IMR-90 (cell line): ENCODE data around the gene ARHGEF26. TPM values are rescaled to one million over a fixed set of nuclear protein-coding genes. Genes with fewer than 3 reads are reported as not detected.

Experiments
- ATAC-seq: fragments of 200-7000 bp; cut with Tn5 transposase; 2 replicates; pipeline ENCODE4 v1.9.1; 2020; ENCODE audit warnings: low read depth, mild to moderate bottlenecking, moderate library complexity
- BruUV-seq: library from RNA; stranded (reverse); fragments of 400-500 nt; replicated peaks from 2 replicates; lab custom pipeline; 2021; lab: Mats Ljungman, UMichigan
- CTCF ChIA-PET: fragments of 300-600 bp; formaldehyde crosslinking; extraction: SDS; loops from one replicate; lab custom pipeline; 2021; ENCODE audit warnings: antibody characterized with exemption; lab: Yijun Ruan, JAX
- POLR2A ChIA-PET: fragments of 300-600 bp; sonication (Branson Sonifier 250); formaldehyde crosslinking; loops from one replicate; lab custom pipeline; 2022; ENCODE audit warnings: antibody characterized with exemption; ENCODE audit not compliant: unreplicated experiment; lab: Charles Lee
- DNase-seq: peaks from one replicate; pipeline ENCODE4 v3.0.0; 2013
- H2AFZ ChIP-seq: replicated peaks from 2 replicates; pipeline ENCODE3; 2013; ENCODE audit warnings: low read length, mild to moderate bottlenecking; ENCODE audit not compliant: poor library complexity
- H2AK5ac ChIP-seq: 2 replicates; pipeline ENCODE4 v1.6.1; 2013; ENCODE audit warnings: low read depth, low read length, inconsistent platforms
- H2AK9ac ChIP-seq: replicated peaks from 2 replicates; pipeline ENCODE3; 2013; ENCODE audit warnings: mild to moderate bottlenecking, low read depth, low read length, moderate library complexity; ENCODE audit not compliant: poor library complexity
- H2BK120ac ChIP-seq: 2 replicates; pipeline ENCODE4 v1.6.1; 2013; ENCODE audit warnings: low read depth, low read length, inconsistent platforms
- H2BK15ac ChIP-seq: 3 replicates; pipeline ENCODE4 v1.6.1; 2013; ENCODE audit warnings: low read depth, low read length, inconsistent platforms
- H2BK20ac ChIP-seq: 2 replicates; pipeline ENCODE4 v1.6.1; 2013; ENCODE audit warnings: low read depth, mild to moderate bottlenecking, inconsistent platforms, low read length, moderate library complexity
- H2BK5ac ChIP-seq: 2 replicates; pipeline ENCODE4 v1.6.1; 2013; ENCODE audit warnings: mild to moderate bottlenecking, low read depth, low read length, inconsistent platforms; ENCODE audit not compliant: poor library complexity, severe bottlenecking
- H3K14ac ChIP-seq: replicated peaks from 2 replicates; pipeline ENCODE4 v1.6.1; 2013; ENCODE audit warnings: low read depth, low read length, inconsistent platforms
- H3K18ac ChIP-seq: 2 replicates; pipeline ENCODE4 v1.6.1; 2013; ENCODE audit warnings: low read depth, low read length, control low read depth
- H3K23ac ChIP-seq: 2 replicates; pipeline ENCODE4 v1.6.1; 2013; ENCODE audit warnings: low read depth, low read length, inconsistent platforms
- H3K27ac ChIP-seq: 2 replicates; pipeline ENCODE4 v1.5.1; 2013; ENCODE audit warnings: mild to moderate bottlenecking, control low read depth, low read length; ENCODE audit not compliant: insufficient read depth
- H3K27me3 ChIP-seq: 2 replicates; pipeline ENCODE4 v1.6.1; 2013; ENCODE audit warnings: low read length; ENCODE audit not compliant: control insufficient read depth, insufficient read depth
- H3K36me3 ChIP-seq: 2 replicates; pipeline ENCODE4 v1.6.1; 2013; ENCODE audit warnings: low read length, mixed read lengths; ENCODE audit not compliant: control insufficient read depth, insufficient read depth
- H3K4ac ChIP-seq: 2 replicates; pipeline ENCODE4 v1.6.1; 2013; ENCODE audit warnings: low read depth, low read length, inconsistent platforms
- H3K4me1 ChIP-seq: 2 replicates; pipeline ENCODE4 v1.6.1; 2013; ENCODE audit warnings: low read length, mixed read lengths; ENCODE audit not compliant: control insufficient read depth, insufficient read depth
- H3K4me2 ChIP-seq: 2 replicates; pipeline ENCODE4 v1.6.1; 2013; ENCODE audit warnings: low read depth, mild to moderate bottlenecking, control low read depth, low read length, moderate library complexity
- H3K4me3 ChIP-seq: 2 replicates; pipeline ENCODE4 v1.5.1; 2013; ENCODE audit warnings: low read depth, mild to moderate bottlenecking, control low read depth, low read length, moderate library complexity; ENCODE audit not compliant: insufficient read depth
- H3K56ac ChIP-seq: 2 replicates; pipeline ENCODE4 v1.6.1; 2013; ENCODE audit warnings: low read length, inconsistent platforms; ENCODE audit not compliant: insufficient read depth; ENCODE audit errors: extremely low read depth
- H3K79me1 ChIP-seq, 2 experiments: 2 replicates each; pipeline ENCODE4 v1.6.1; 2013; ENCODE audit warnings: low read length in 2 of 2, inconsistent platforms in 1 of 2, low read depth in 1 of 2
- H3K9ac ChIP-seq: 2 replicates; pipeline ENCODE4 v1.6.1; 2013; ENCODE audit warnings: low read depth, low read length, control low read depth
- H3K9me1 ChIP-seq: 2 replicates; pipeline ENCODE4 v1.6.1; 2013; ENCODE audit warnings: low read length, inconsistent platforms; ENCODE audit not compliant: insufficient read depth
- H3K9me3 ChIP-seq: 2 replicates; pipeline ENCODE4 v1.6.1; 2013; ENCODE audit warnings: low read length; ENCODE audit not compliant: control insufficient read depth, insufficient read depth
- H4K20me1 ChIP-seq: 2 replicates; pipeline ENCODE4 v1.6.1; 2013; ENCODE audit warnings: low read length, inconsistent platforms; ENCODE audit not compliant: insufficient read depth
- H4K5ac ChIP-seq: 2 replicates; pipeline ENCODE4 v1.6.1; 2013; ENCODE audit warnings: mild to moderate bottlenecking, low read depth, low read length, control low read depth
- H4K8ac ChIP-seq, 2 experiments: 2 replicates each; pipeline ENCODE4 v1.6.1; 2013; ENCODE audit warnings: low read depth in 2 of 2, low read length in 2 of 2, control low read depth in 1 of 2, inconsistent platforms in 1 of 2
- H4K91ac ChIP-seq: 2 replicates; pipeline ENCODE4 v1.6.1; 2013; ENCODE audit warnings: low read depth, low read length, inconsistent platforms; ENCODE audit not compliant: insufficient read depth
- BHLHE40 ChIP-seq: fragments of 150-350 bp; IDR thresholded peaks from 2 replicates; pipeline ENCODE4 v1.6.1; 2016; ENCODE audit warnings: mild to moderate bottlenecking, low read depth, low read length
- CEBPB ChIP-seq: IDR thresholded peaks from 2 replicates; pipeline ENCODE4 v1.6.1; 2012; ENCODE audit warnings: low read depth, low read length, improper control_type of control experiment
- ELK1 ChIP-seq: fragments of 150-350 bp; IDR thresholded peaks from 2 replicates; pipeline ENCODE4 v1.6.1; 2016; ENCODE audit warnings: low read depth, mild to moderate bottlenecking, low read length, moderate library complexity, borderline replicate concordance
- FOS ChIP-seq: fragments of 150-350 bp; IDR thresholded peaks from 2 replicates; pipeline ENCODE4 v1.6.1; 2016; ENCODE audit warnings: low read depth, low read length
- MAFK ChIP-seq: IDR thresholded peaks from 2 replicates; pipeline ENCODE4 v1.6.1; 2012; ENCODE audit warnings: low read depth, low read length, improper control_type of control experiment
- MXI1 ChIP-seq: IDR thresholded peaks from 2 replicates; pipeline ENCODE4 v1.6.1; 2012; ENCODE audit warnings: low read depth, mild to moderate bottlenecking, low read length, moderate library complexity, borderline replicate concordance
- NFE2L2 ChIP-seq: fragments of 150-350 bp; IDR thresholded peaks from 2 replicates; pipeline ENCODE4 v1.6.1; 2016; ENCODE audit warnings: low read depth, mild to moderate bottlenecking, low read length
- POLR2A ChIP-seq: IDR thresholded peaks from 2 replicates; pipeline ENCODE4 v1.6.1; 2012; ENCODE audit warnings: mild to moderate bottlenecking, low read depth, low read length
- RAD21 ChIP-seq: IDR thresholded peaks from 2 replicates; pipeline ENCODE4 v1.6.1; 2012; ENCODE audit warnings: low read length, improper control_type of control experiment
- RCOR1 ChIP-seq: IDR thresholded peaks from 2 replicates; pipeline ENCODE4 v1.6.1; 2012; ENCODE audit warnings: mild to moderate bottlenecking, low read length, improper control_type of control experiment; ENCODE audit not compliant: insufficient replicate concordance
- RFX5 ChIP-seq: IDR thresholded peaks from 2 replicates; pipeline ENCODE4 v1.8.0; 2012; ENCODE audit warnings: low read depth, mild to moderate bottlenecking, low read length, moderate library complexity
- SMC3 ChIP-seq: fragments of 150-350 bp; IDR thresholded peaks from 2 replicates; pipeline ENCODE4 v1.6.1; 2016; ENCODE audit warnings: low read depth, mild to moderate bottlenecking, antibody characterized with exemption, low read length, moderate library complexity
- WGBS, 2 experiments: methylation state at CpG; one replicate each; pipeline versions ENCODE4 v1.1.5 to v1.1.7; 2013; ENCODE audit warnings: missing lambda C conversion rate in 2 of 2; ENCODE audit not compliant: insufficient read length in 1 of 2; ENCODE audit errors: extremely low coverage in 2 of 2; 5-methylcytosine and 5-hydroxymethylcytosine counted together
- dilution Hi-C: fragments of 300-500 bp; cut with HindIII; formaldehyde crosslinking; loops from one replicate; pipeline ENCODE4 v1.14.3; 2018; ENCODE audit warnings: low sequenced_read_pairs; ENCODE audit not compliant: unreplicated experiment
- in situ Hi-C: fragments of 300-500 bp; cut with MboI; formaldehyde crosslinking; loops from 3 replicates; pipeline ENCODE4 v1.14.3; 2019; ENCODE audit warnings: low sequenced_read_pairs, inconsistent platforms, mixed read lengths
- intact Hi-C: fragments of 100-400 bp; cut with micrococcal nuclease; formaldehyde crosslinking; loops from 2 replicates; pipeline ENCODE4 v1.10.0; 2022
- polyA plus RNA-seq, 3 experiments: library from polyadenylated mRNA; depleted of rRNA; stranded (reverse); fragments of >200 nt; gene quantifications; 2 replicates each; pipeline ENCODE4 v1.2.3, GENCODE V29; 2012; ENCODE audit warnings: low replicate concordance in 1 of 3
- total RNA-seq: library from RNA; depleted of rRNA; stranded (reverse); fragments of >200 nt; gene quantifications from 2 replicates; pipeline ENCODE4 v1.2.3, GENCODE V29; 2012

The ARHGEF26 gene
- total and polyA plus RNA-seq, 2 of the 4 experiments (the other 2 are of a cell fraction) = 2.0 to 2.3 TPM

- TF ChIP-seq BHLHE40 (no peak), CEBPB (no peak), MXI1 (no peak), SMC3 (no peak)
Observed at GRCh38 chr3:154254527-154254926, 133.3 kb downstream of the ARHGEF26 start (continued).

GRCh38 chr3:154273381-154273780 lies 152.2 kb downstream of the ARHGEF26 start:
- peaks cover 0 to 2% of the 10 kb centered on the region in 2 experiments; a peak in 2 of 4 replicates for H3K79me1 ChIP-seq
- H2BK15ac ChIP-seq = no peak overlapping the region
- H4K8ac ChIP-seq = no peak overlapping the region
- H2AK5ac ChIP-seq = no peak overlapping the region
- in situ Hi-C loops = no loop called here
- no peak overlapping the region for H4K5ac ChIP-seq
- H3K56ac ChIP-seq = no peak overlapping the region
- H4K20me1 ChIP-seq = no peaks in the 10 kb centered on the region
- H3K14ac ChIP-seq = no peak overlapping the region
- no peak overlapping the region for H3K27ac ChIP-seq
- no CpG with 5 or more reads among the region's 2 CpGs for WGBS, 2 experiments
- H3K4me1 ChIP-seq = no peaks in the 10 kb centered on the region
- POLR2A ChIA-PET = no interaction called here
- no peak overlapping the region for H4K91ac ChIP-seq
- no peak overlapping the region for H2AFZ ChIP-seq
- H3K36me3 ChIP-seq = peaks cover 21% of the 10 kb centered on the region
- H2BK5ac ChIP-seq = no peak overlapping the region
- dilution Hi-C loops = no loop called here
- no peaks in the 10 kb centered on the region for H3K27me3 ChIP-seq
- no peak for DNase-seq
- H3K9me3 ChIP-seq = no peaks in the 10 kb centered on the region
- intact Hi-C loops = no loop called here
- no peak for ATAC-seq
- no peak overlapping the region for H2BK20ac ChIP-seq
- H3K9ac ChIP-seq = no peak overlapping the region
- H2BK120ac ChIP-seq = no peak overlapping the region
- H3K18ac ChIP-seq = no peak overlapping the region
- CTCF ChIA-PET = no interaction called here
- no peak for TF ChIP-seq NFE2L2
- no peak for TF ChIP-seq RCOR1
- TF ChIP-seq FOS = no peak
- no peak for TF ChIP-seq RAD21
- no peak for TF ChIP-seq MXI1
- TF ChIP-seq RFX5 = no peak
- TF ChIP-seq BHLHE40 = no peak
- TF ChIP-seq CEBPB = no peak
- no peak for TF ChIP-seq POLR2A
- no peak for TF ChIP-seq SMC3
- TF ChIP-seq MAFK = no peak
- TF ChIP-seq ELK1 = no peak
- H3K4me3 ChIP-seq = no peak overlapping the region
- no peak overlapping the region for H2AK9ac ChIP-seq
- no peak overlapping the region for H3K4ac ChIP-seq
- no peaks in the 10 kb centered on the region for H3K9me1 ChIP-seq
- BruUV-seq = TSS peak; percentile 19
- no peak overlapping the region for H3K23ac ChIP-seq
- H3K4me2 ChIP-seq = no peak overlapping the region
